ENCODE results near the gene IVNS1ABP. TPM values are rescaled to one million over a fixed set of nuclear protein-coding genes. Genes with fewer than 3 reads are reported as not detected.
"Not testable (repeated sequence)": the region's sequence is repeated elsewhere in the genome, so short reads cannot be mapped to it uniquely, and the experiment has no call there.

The IVNS1ABP gene
- polyA plus RNA-seq (ENCODE audit: insufficient read length): 59.9 TPM

DNA sequence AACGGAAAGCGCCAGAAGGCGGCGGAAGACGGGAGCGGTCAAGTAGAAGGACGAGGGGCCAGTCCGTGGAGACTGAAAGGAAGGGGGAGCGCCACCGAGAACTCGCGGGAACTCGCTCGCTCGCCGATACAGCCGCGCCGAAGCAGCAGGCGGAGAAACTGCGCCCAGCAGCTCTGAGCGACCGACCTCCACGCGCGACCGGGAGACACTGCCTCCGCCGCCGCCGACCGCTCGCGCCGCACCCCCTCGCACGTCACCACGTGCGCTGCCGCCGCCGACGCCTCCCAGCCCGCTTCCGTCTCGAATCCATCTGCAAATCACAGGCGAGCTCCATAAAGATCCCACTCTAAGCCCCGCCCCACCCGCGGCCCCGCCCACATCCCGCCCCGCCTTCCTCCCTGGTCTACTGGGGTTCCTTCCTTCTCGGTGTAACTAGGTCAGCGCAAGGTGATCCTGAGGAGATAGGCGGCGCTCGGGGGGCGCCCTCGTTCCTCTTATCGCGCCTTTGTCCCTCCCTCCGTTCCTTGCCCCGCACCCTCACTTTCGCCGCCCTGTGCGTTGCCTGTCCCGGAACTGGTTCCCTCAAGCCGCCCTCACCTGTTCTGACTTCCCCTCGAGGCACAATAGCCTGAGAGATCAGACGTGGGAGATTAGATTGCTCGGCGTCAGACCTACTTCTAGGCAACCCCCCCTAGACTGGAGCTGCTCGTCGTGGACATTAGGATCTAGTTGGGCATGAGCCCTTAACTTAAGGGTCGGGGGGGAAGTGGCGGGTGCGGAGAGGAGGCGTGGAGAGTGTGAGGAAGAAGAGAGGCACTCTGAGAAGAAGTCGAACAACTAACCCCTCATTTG lies at the start of gene IVNS1ABP:
TSS of gene IVNS1ABP (minus strand) at position 210 of the 852 bp plus-strand sequence. CDS start 7,750 bp downstream, outside the sequence.
- peak; percentile 94 for DNase-seq

GRCh38 chr1:185365951-185366350 lies 48.9 kb upstream of the IVNS1ABP start:
- no peak for DNase-seq

DNA sequence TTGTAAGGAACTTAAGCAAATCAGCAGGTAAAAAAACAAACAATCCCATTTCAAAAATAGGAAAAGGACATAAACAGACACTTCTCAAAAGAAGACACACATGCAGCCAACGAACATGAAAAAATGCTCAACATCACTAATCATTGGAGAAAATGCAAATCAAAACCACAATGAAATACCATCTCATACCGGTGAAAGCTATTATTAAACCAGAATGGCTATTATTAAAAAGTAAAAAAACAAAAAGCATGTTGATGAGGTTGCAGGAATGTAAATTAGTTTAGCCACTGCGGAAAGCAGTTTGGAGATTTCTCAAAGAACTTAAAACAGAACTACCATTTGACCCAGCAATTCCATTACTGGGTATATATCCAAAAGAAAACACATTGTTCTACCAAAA lies 47.5 kb upstream of the IVNS1ABP start:
- not testable (repeated sequence) for DNase-seq

- no peak for DNase-seq
Observed at GRCh38 chr1:185363205-185363604, 46.2 kb upstream of the IVNS1ABP start.

DNA sequence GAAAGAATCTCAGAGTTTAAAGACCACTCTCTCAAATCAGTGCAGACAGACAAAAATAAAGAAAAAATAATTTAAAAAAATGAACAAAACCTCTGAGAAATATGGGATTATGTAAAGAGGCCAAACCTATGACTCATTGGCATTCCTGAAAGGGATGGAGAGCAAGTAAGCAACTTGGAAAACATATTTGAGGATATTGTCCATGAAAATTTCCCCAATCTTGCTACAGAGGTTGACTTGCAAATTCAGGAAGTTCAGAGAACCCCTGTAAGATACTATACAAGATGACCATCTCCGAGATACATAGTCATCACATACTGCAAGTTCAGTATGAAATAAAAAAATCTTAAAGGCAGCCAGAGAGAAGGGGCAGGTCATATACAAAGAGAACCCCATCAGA lies 43.7 kb upstream of the IVNS1ABP start:
- DNase-seq: no peak

DNA sequence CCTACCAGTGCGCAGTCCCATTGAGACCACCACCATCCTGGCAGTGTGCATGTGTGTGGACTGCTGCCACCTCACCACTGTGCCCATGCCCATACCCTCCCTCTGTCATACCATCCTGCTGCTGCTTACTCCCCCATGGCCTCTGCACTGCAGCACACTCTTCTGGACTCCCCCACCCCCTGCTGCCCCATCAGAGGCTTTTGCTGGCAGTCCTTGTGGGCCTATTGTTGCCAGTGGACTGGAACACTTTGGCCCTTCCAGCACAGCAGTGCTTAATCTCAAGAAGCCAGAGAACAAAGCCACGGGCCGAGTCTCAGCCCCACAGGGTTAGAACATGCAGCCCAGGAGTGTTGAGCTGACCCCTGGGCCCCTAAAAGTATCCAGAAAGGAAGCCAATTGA lies 41.9 kb upstream of the IVNS1ABP start:
- no peak for DNase-seq

GRCh38 chr1:185355947-185356346 lies 38.9 kb upstream of the IVNS1ABP start:
- DNase-seq: no peak

- no peak for DNase-seq
Observed at GRCh38 chr1:185353124-185353523, 36.1 kb upstream of the IVNS1ABP start.

DNA sequence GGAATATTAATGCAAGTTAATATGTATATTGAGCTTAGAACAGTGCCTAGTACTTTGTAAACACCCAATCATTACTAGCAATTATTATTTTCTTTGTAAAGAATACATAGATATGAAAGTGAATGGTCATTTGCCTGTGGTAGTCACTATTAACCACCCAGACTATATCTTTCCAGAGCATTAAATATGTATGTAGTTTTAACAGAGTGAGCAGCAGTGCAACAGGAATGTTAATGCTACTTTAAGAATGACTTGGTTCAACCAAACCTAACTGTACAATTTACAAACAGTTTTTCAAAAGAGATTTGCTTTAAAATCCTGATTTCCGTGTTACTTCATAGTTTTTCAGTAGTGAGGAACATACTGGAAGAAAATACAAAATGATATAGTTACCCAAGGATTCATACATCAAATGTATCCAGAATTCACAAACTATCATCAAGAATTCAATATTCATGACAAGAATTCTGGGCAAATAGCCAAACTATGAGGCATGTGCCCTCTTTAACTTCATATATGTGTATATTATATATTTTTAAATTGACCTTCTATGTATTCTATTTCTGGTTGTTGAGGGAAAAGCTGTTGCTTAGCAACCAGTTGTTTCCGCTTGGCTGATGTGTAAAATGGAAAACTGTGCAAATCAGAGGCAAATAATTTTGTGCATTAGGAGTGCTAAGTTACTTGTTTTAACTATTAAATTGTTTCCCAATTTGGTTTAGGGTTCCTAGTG lies 34.9 kb upstream of the IVNS1ABP start:
- peak; percentile 74 for DNase-seq

DNA sequence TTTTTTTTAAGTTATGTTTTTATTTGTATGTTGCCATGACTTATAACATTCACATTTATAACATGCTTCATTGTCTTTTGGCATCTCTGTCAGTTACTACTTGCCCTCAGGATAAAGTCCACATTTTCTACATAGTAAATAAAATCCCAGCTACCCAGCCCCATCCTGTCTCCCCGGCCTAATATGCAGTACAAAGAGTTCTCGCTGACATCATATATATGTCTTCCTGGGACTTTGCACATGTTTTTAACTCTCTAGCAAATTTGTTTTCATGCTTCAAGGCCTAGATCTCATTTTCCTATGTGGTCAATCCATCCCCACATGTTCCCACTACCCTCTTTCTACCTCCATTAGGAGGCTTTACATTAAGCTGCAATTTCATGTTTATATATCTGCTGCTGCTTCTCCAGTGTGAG lies 33.0 kb upstream of the IVNS1ABP start:
- no peak for DNase-seq

GRCh38 chr1:185349556-185349955 lies 32.5 kb upstream of the IVNS1ABP start:
- no peak for DNase-seq

DNA sequence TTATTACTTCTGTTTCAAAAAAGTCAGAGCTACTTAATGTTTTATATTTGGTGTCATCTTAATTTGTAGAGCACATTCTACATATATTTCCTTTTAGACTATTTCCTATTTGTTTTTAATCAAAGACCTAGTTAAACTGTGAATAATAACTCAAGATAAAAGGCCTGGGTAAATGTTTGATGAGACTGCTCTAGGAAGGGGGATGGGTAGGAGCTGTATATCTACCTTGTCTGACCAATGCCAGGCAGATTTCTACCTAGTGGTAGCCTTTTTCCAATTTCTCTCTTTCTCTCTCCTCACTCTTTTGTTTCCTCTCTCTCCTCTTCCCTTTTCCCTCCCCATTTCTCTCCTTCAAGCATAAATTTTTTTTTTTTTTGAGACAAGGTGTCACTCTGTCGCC lies 31.9 kb upstream of the IVNS1ABP start:
- DNase-seq: no peak

- DNase-seq: no peak
Observed at GRCh38 chr1:185348296-185348695, 31.3 kb upstream of the IVNS1ABP start.

GRCh38 chr1:185345913-185346720 lies 29.1 kb upstream of the IVNS1ABP start:
- DNase-seq: no peak

GRCh38 chr1:185343306-185343705 lies 26.3 kb upstream of the IVNS1ABP start:
- DNase-seq: no peak

GRCh38 chr1:185342672-185343259 lies 25.7 kb upstream of the IVNS1ABP start:
- DNase-seq: no peak

- no peak for DNase-seq
Observed at GRCh38 chr1:185342017-185342416, 25.0 kb upstream of the IVNS1ABP start.

GRCh38 chr1:185341196-185341781 lies 24.2 kb upstream of the IVNS1ABP start:
- DNase-seq: no peak

DNA sequence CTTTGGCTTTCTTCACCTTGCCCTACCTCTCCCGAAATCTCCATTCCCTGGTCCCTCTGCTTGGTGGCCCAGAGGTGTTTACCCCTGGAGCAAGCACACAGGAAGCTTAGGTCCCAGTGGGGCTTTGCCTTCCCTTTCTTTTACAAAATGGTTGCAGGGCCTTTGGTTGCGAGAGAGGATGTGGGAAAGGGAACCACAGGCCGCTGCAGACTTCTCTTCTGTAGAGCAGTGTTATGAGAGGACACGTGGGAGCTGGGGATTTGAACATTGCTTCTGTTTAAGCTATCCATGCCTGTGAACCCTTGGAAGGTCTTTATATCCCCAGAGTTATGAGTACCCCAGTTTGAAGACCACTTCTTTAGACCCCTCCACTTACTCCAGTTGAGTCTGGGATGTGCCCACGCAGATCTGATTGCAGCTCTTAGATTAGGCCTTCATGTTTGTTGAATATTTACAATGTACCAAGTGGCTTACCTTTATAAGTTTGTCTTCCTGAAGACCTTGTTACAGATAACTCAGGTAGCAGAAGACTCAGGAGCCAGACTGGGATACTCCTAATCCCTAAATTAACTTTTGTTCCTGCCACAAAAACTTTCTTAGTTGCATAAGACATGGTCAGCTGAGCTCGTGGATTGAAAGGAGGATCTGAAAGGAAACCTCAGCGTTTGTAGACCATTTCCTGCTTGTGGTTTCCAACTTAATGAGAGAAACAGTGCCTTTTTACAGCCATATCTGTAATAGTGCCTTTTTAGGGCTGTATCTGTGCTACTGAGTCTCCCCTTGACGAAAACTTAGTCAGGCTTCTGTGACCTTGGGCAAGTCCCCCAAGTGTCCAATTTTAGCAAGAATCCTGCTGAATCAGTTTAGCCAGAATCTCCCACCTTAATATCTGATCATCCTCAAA lies 21.9 kb upstream of the IVNS1ABP start:
- DNase-seq: no peak

DNA sequence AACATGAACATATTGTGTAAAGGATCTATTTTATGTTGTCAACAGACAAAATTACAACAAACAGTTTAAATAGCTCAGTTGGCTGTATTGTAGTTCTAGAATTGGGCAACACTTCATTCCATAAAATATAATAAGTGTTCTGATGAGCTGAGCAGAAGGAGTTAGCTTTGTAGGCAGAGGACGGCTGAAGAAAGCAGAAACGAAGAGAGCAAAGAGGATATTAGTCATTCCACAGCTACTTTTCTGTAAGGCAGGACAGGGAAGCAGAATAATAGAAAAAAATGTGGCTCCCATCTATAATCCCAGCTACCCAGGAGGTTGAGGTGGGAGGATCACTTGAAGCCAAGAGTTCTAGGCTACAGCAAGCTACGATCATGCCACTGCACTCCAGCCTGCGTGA lies 20.2 kb upstream of the IVNS1ABP start:
- no peak for DNase-seq

- DNase-seq: no peak
Observed at GRCh38 chr1:185334182-185334581, 17.1 kb upstream of the IVNS1ABP start.
